ENCODE measurements around the gene MICAL2. TPM values are rescaled to one million over a fixed set of nuclear protein-coding genes. Genes with fewer than 3 reads are reported as not detected.

MICAL2 gene
- total RNA-seq, 1 experiment from 2014 or later = 191 TPM

DNA sequence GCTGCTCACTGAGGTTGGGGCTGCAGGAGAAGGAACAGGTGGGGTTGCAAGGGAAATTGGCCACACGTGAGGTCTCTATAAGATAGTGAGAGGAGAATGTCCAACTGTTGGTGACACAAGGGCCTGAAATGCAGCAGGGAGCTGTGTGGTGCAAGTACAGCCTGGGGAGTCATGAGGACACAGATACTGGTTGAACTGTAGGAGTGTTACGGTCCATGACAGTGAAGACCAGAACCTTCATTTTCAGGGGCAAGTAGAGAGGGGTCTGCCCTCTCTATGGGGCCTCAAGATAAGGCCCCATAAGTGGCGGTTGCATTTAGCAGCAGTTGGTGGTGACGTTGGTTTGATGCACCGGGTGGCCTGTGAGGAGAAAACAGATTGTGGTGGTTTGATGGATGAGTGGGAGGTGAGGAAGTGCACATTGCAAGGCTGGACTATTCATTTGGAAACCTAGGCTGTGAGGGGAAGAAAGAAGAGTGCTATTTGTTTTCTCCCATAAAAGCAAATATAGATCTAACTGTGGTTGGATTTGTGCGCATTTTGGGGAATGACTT is 39.4 kb downstream of the MICAL2 start:
- intact Hi-C loops (cut with micrococcal nuclease; ENCODE audit: unreplicated experiment) = no loop called here
- TF ChIP-seq, protein P1, sequence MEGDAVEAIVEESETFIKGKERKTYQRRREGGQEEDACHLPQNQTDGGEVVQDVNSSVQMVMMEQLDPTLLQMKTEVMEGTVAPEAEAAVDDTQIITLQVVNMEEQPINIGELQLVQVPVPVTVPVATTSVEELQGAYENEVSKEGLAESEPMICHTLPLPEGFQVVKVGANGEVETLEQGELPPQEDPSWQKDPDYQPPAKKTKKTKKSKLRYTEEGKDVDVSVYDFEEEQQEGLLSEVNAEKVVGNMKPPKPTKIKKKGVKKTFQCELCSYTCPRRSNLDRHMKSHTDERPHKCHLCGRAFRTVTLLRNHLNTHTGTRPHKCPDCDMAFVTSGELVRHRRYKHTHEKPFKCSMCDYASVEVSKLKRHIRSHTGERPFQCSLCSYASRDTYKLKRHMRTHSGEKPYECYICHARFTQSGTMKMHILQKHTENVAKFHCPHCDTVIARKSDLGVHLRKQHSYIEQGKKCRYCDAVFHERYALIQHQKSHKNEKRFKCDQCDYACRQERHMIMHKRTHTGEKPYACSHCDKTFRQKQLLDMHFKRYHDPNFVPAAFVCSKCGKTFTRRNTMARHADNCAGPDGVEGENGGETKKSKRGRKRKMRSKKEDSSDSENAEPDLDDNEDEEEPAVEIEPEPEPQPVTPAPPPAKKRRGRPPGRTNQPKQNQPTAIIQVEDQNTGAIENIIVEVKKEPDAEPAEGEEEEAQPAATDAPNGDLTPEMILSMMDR (IDR thresholded peaks at IDR 0.05; ENCODE audit: unreplicated experiment) = no peak
- H3K4me1 Mint-ChIP-seq (ENCODE audit: low read depth, unreplicated experiment) = peaks cover 43% of the 10 kb centered on the region
- peak overlapping the region; percentile 46 for H3K27ac Mint-ChIP-seq (ENCODE audit: unreplicated experiment)
- no peaks in the 10 kb centered on the region for H3K9me3 Mint-ChIP-seq (ENCODE audit: low read depth, unreplicated experiment)
- H3K4me3 Mint-ChIP-seq (ENCODE audit: low read depth, unreplicated experiment) = no peak overlapping the region
- BruUV-seq (replicated peaks) = no TSS peak
- CTCF ChIA-PET = no interaction called here
- H3K36me3 Mint-ChIP-seq (ENCODE audit: insufficient read depth, unreplicated experiment) = peaks cover 19% of the 10 kb centered on the region
- H3K27me3 Mint-ChIP-seq (ENCODE audit: unreplicated experiment) = no peaks in the 10 kb centered on the region
- no peak for DNase-seq

DNA sequence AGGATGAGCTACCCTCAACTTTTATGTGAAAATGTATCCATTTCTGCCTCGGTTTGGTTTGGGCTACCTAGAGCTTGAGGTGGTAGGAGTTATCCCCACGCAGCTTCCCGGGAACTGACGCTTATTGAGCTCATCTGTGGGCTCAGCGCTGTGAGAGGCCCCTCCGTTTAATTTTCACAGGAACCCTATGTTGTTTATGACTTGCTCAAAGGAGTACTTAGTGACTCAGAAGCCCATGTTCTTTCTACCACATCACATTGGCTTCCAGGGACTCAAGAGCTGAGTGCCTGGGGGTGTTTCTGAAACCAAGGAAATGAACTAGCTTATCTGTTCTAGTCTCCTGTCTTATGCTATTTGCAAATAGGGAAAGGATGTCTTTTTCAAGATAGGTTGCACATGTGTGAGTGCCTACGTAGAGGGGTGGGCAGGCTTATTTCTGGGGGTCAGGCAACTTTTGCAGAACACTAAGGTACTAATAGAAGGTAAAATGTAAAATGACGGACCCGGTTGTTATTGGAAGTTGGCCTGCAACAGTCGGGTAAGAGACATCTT is 40.5 kb downstream of the MICAL2 start:
- no peak overlapping the region for H3K4me3 Mint-ChIP-seq (ENCODE audit: low read depth, unreplicated experiment)
- no peaks in the 10 kb centered on the region for H3K27me3 Mint-ChIP-seq (ENCODE audit: unreplicated experiment)
- peaks cover 38% of the 10 kb centered on the region for H3K4me1 Mint-ChIP-seq (ENCODE audit: low read depth, unreplicated experiment)
- intact Hi-C loops (cut with micrococcal nuclease; ENCODE audit: unreplicated experiment) = no loop called here
- CTCF ChIA-PET = no interaction called here
- no peaks in the 10 kb centered on the region for H3K9me3 Mint-ChIP-seq (ENCODE audit: low read depth, unreplicated experiment)
- peaks cover 19% of the 10 kb centered on the region for H3K36me3 Mint-ChIP-seq (ENCODE audit: insufficient read depth, unreplicated experiment)
- no peak overlapping the region for H3K27ac Mint-ChIP-seq (ENCODE audit: unreplicated experiment)
- TF ChIP-seq, protein P1 (IDR thresholded peaks at IDR 0.05; ENCODE audit: unreplicated experiment) = no peak
- DNase-seq = no peak
- no TSS peak for BruUV-seq (replicated peaks)

DNA sequence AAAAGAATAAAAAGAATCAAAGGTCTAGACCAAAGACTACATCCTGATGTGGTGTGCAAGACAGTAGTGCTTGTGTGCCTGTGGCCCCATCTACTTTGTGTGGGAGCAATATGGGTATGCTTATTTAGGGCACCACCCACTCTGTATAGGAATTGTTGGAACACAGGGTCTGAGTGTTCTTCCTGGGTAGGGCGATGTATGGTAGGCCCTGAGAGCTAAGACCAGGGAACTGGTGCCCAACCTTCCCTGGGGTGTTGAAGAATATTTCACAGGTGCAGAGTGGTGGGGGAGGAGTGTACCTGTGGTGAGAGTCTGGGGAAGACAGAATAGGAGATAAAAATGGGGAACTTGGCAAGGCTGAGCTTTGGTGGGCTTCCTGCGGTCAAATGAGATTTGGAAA is 41.9 kb downstream of the MICAL2 start:
- H3K4me1 Mint-ChIP-seq (ENCODE audit: low read depth, unreplicated experiment) = peaks cover 42% of the 10 kb centered on the region
- no peak for DNase-seq
- peaks cover 19% of the 10 kb centered on the region for H3K36me3 Mint-ChIP-seq (ENCODE audit: insufficient read depth, unreplicated experiment)
- TF ChIP-seq, protein P1 (IDR thresholded peaks at IDR 0.05; ENCODE audit: unreplicated experiment) = no peak
- no TSS peak for BruUV-seq (replicated peaks)
- intact Hi-C loops (cut with micrococcal nuclease; ENCODE audit: unreplicated experiment) = no loop called here
- H3K27ac Mint-ChIP-seq (ENCODE audit: unreplicated experiment) = no peak overlapping the region
- no peaks in the 10 kb centered on the region for H3K27me3 Mint-ChIP-seq (ENCODE audit: unreplicated experiment)
- no peaks in the 10 kb centered on the region for H3K9me3 Mint-ChIP-seq (ENCODE audit: low read depth, unreplicated experiment)
- H3K4me3 Mint-ChIP-seq (ENCODE audit: low read depth, unreplicated experiment) = no peak overlapping the region
- CTCF ChIA-PET = interaction anchor here (0.6 to 0.9 kb wide), 2 partner anchors 26 to 34 kb away, joined by 3 to 4 read pairs; no protein-coding TSS in a partner anchor

DNA sequence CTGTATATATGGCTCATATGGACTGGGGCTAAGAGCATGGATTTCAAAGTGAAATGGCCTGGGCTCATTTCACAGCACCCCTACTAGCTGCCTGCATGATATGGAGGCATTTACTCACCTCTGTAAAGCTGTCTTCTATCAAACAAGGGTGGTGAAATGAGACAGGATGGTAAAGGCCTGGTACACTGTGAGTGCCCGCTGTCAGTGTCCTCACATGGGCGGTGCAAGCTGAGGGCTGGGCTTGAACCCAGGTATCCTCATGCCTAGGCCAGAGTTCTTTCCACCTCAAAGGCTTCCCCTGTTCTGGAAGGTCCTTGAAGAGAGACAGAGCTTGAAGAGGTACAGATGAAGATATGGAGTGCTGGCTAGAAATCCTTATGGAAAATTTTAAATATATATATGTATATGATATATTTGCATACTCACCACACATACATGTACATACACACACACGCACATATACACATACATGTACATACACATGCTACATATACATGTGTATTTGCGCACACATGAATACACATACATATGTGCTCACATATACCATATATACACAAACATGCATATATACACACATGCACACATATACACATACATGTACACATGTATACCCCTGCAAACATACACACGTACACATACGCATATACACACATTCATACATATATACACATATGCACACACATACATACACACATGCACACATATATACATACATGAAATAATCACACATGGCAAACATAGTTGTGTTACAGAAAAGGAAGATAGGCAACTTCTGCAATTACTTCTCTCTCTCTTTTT is 44.7 kb downstream of the MICAL2 start:
- no TSS peak for BruUV-seq (replicated peaks)
- TF ChIP-seq, protein P1 (IDR thresholded peaks at IDR 0.05; ENCODE audit: unreplicated experiment) = no peak
- Mint-ChIP-seq H3K27ac (ENCODE audit: unreplicated experiment) (no peak overlapping the region), H3K27me3 (ENCODE audit: unreplicated experiment) (no peaks in the 10 kb centered on the region), H3K9me3 (ENCODE audit: low read depth, unreplicated experiment) (no peaks in the 10 kb centered on the region), H3K36me3 (ENCODE audit: insufficient read depth, unreplicated experiment) (peaks cover 20% of the 10 kb centered on the region), H3K4me1 (ENCODE audit: low read depth, unreplicated experiment) (peaks cover 39% of the 10 kb centered on the region), H3K4me3 (ENCODE audit: low read depth, unreplicated experiment) (no peak overlapping the region)
- intact Hi-C loops (cut with micrococcal nuclease; ENCODE audit: unreplicated experiment) = no loop called here
- CTCF ChIA-PET = no interaction called here
- no peak for DNase-seq
